HEK293 (cell line): ENCODE results near the gene CCDC24.

Experiments
- CTCF ChIA-PET: fragments of 350-600 bp; formaldehyde crosslinking; extraction: SDS; loops from one replicate; lab custom pipeline; 2021; ENCODE audit warnings: antibody characterized with exemption; lab: Yijun Ruan, JAX
- POLR2A ChIA-PET: fragments of 300-600 bp; formaldehyde crosslinking; extraction: SDS; loops from one replicate; lab custom pipeline; 2020; ENCODE audit warnings: antibody characterized with exemption, inconsistent platforms; lab: Yijun Ruan, JAX
- H3K27ac ChIP-seq: fragments of 200-500 bp; sonication (Bioruptor generic); 2 replicates; pipeline ENCODE4 v1.5.1; 2014; ENCODE audit warnings: low read depth, low read length, control low read depth, inconsistent platforms; ENCODE audit errors: extremely low read depth
- H3K36me3 ChIP-seq, 2 experiments: fragments of 200-500 bp in 1 of 2; sonication (Bioruptor generic) in 1 of 2; 1 replicate in 1 of 2; 2 replicates in 1 of 2; pipeline ENCODE4 v1.5.1; 2014 to 2017; ENCODE audit warnings: inconsistent platforms in 2 of 2, low read length in 2 of 2; ENCODE audit not compliant: control insufficient read depth in 2 of 2, insufficient read depth in 1 of 2
- H3K4me1 ChIP-seq: fragments of 200-500 bp; sonication (Bioruptor generic); 2 replicates; pipeline ENCODE4 v1.5.1; 2014; ENCODE audit warnings: mild to moderate bottlenecking, low read length, inconsistent platforms; ENCODE audit not compliant: control insufficient read depth, insufficient read depth
- H3K4me3 ChIP-seq: 2 replicates; pipeline ENCODE4 v1.5.1; 2011; ENCODE audit warnings: low read depth, mild to moderate bottlenecking, control low read depth, low read length, moderate library complexity
- H3K9me3 ChIP-seq: fragments of 200-500 bp; sonication (Bioruptor generic); 2 replicates; pipeline ENCODE4 v1.5.1; 2014; ENCODE audit warnings: low read depth, low read length, inconsistent platforms; ENCODE audit not compliant: control insufficient read depth, insufficient read depth
- FEZF1 ChIP-seq: fragments of 450-650 bp; formaldehyde crosslinking; IDR thresholded peaks from 2 replicates; pipeline ENCODE4 v1.5.1; 2016; ENCODE audit warnings: missing biosample characterization, missing genetic modification characterization
- GLIS1 ChIP-seq: fragments of 450-650 bp; formaldehyde crosslinking; IDR thresholded peaks from 2 replicates; pipeline ENCODE4 v1.5.1; 2016; ENCODE audit warnings: missing biosample characterization, missing genetic modification characterization
- KLF16 ChIP-seq: fragments of 450-650 bp; formaldehyde crosslinking; IDR thresholded peaks from 2 replicates; pipeline ENCODE4 v1.5.1; 2017; ENCODE audit warnings: missing biosample characterization, missing genetic modification characterization
- PBX3 ChIP-seq: sonication (generic); formaldehyde crosslinking; IDR thresholded peaks from 2 replicates; pipeline ENCODE4 v1.8.1; 2022; ENCODE audit warnings: mild to moderate bottlenecking, moderate library complexity, missing genetic modification reagents
- ZNF18 ChIP-seq: fragments of 450-650 bp; formaldehyde crosslinking; IDR thresholded peaks from 2 replicates; pipeline ENCODE4 v1.5.1; 2016; ENCODE audit warnings: missing biosample characterization, missing genetic modification characterization
- ZNF221 ChIP-seq: fragments of 450-650 bp; formaldehyde crosslinking; IDR thresholded peaks from 2 replicates; pipeline ENCODE4 v1.5.1; 2017; ENCODE audit warnings: missing biosample characterization, missing genetic modification characterization, borderline replicate concordance
- ZNF24 ChIP-seq: fragments of 450-650 bp; formaldehyde crosslinking; IDR thresholded peaks from 2 replicates; pipeline ENCODE4 v1.5.1; 2016; ENCODE audit warnings: missing biosample characterization, missing genetic modification characterization
- ZNF292 ChIP-seq: fragments of 450-650 bp; formaldehyde crosslinking; IDR thresholded peaks from 2 replicates; pipeline ENCODE4 v1.5.1; 2016; ENCODE audit warnings: low read depth, missing biosample characterization, missing genetic modification characterization, borderline replicate concordance
- ZNF335 ChIP-seq: fragments of 450-650 bp; formaldehyde crosslinking; conservative IDR thresholded peaks from 2 replicates; pipeline ENCODE4 v1.5.1; 2016; ENCODE audit warnings: missing biosample characterization, missing genetic modification characterization
- ZNF341 ChIP-seq: fragments of 450-650 bp; formaldehyde crosslinking; IDR thresholded peaks from 2 replicates; pipeline ENCODE4; 2016; ENCODE audit warnings: low read depth, missing biosample characterization, missing genetic modification characterization
- ZNF426 ChIP-seq: fragments of 450-650 bp; formaldehyde crosslinking; IDR thresholded peaks from 2 replicates; pipeline ENCODE4 v1.5.1; 2017; ENCODE audit warnings: missing biosample characterization, missing genetic modification characterization, mild to moderate bottlenecking, inconsistent platforms, moderate library complexity
- ZNF488 ChIP-seq: fragments of 450-650 bp; formaldehyde crosslinking; IDR thresholded peaks from 2 replicates; pipeline ENCODE4 v1.5.1; 2016; ENCODE audit warnings: missing biosample characterization, missing genetic modification characterization
- ZNF510 ChIP-seq: fragments of 450-650 bp; formaldehyde crosslinking; IDR thresholded peaks from 2 replicates; pipeline ENCODE4 v1.5.1; 2018; ENCODE audit warnings: mild to moderate bottlenecking, missing genetic modification characterization, missing biosample characterization; ENCODE audit not compliant: insufficient replicate concordance
- ZNF544 ChIP-seq: fragments of 450-650 bp; formaldehyde crosslinking; IDR thresholded peaks from 2 replicates; pipeline ENCODE4 v1.5.0; 2017; ENCODE audit warnings: missing biosample characterization, missing genetic modification characterization
- ZNF623 ChIP-seq: fragments of 450-650 bp; formaldehyde crosslinking; IDR thresholded peaks from 2 replicates; pipeline ENCODE4 v1.5.1; 2016; ENCODE audit warnings: missing biosample characterization, missing genetic modification characterization
- ZNF626 ChIP-seq: fragments of 450-650 bp; sonication (Bioruptor Pico); formaldehyde crosslinking; IDR thresholded peaks from 2 replicates; pipeline ENCODE4 v1.5.1; 2018; ENCODE audit warnings: missing biosample characterization, missing genetic modification characterization, inconsistent platforms
- ZNF843 ChIP-seq: fragments of 450-650 bp; formaldehyde crosslinking; IDR thresholded peaks from 2 replicates; pipeline ENCODE4 v1.5.1; 2016; ENCODE audit warnings: missing biosample characterization, missing genetic modification characterization
- ZSCAN5A ChIP-seq: fragments of 450-650 bp; formaldehyde crosslinking; IDR thresholded peaks from 2 replicates; pipeline ENCODE4 v1.5.1; 2016; ENCODE audit warnings: missing biosample characterization, missing genetic modification characterization
- TF ChIP-seq, protein P1 (sequence below): fragments of 450-650 bp; formaldehyde crosslinking; IDR thresholded peaks from 2 replicates; pipeline ENCODE4 v1.5.1; 2016; ENCODE audit warnings: missing biosample characterization, missing genetic modification characterization, low read depth

Gene CCDC24

DNA sequence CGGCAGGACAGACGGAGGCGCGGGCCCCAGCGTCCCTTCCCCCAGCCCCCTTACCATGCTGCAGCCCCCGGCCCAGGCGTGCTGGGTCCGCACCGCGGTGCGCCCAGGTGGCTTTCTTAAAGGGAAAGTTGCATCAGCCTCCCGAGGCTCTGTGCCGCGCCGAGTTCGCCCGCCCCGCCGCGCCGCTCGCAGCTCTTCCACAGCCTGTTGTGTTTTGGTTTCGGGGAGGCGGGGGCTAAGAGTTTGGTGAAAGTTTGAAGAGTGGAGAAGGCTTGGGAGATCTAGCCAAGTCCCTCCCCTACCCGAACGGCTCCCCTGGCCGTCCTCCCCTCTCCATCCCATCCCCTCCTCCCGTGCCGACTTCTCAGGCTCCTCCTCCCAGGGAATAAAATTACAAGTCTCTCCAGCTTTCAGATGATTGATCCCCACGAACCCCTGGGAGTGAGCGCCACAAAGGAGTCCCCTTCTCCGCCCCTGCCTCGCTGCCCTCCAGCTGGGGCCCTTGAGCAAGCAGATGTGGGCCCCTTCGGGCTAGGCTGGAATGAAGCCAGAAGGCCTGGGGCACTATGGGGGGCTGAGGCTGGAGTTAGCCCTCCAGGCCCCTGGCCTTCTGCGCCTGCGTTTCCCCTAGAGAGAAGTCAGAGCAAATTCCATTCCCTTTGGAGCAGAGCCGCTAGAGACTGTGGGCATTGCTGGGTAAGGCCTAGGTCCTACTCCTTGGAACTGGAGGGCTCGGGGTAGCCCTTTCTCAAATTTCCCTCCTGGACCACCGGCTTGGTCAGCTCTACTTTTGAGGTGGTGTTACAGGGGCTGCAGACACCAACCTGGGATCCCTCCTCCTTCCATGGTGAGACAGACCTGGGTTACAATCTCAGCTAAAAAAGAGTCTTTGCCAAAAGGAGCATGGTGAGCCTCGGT lies 40.1 kb downstream of the CCDC24 start, which contains the start of gene SLC6A9 (continued):
- TF ChIP-seq, protein P1, sequence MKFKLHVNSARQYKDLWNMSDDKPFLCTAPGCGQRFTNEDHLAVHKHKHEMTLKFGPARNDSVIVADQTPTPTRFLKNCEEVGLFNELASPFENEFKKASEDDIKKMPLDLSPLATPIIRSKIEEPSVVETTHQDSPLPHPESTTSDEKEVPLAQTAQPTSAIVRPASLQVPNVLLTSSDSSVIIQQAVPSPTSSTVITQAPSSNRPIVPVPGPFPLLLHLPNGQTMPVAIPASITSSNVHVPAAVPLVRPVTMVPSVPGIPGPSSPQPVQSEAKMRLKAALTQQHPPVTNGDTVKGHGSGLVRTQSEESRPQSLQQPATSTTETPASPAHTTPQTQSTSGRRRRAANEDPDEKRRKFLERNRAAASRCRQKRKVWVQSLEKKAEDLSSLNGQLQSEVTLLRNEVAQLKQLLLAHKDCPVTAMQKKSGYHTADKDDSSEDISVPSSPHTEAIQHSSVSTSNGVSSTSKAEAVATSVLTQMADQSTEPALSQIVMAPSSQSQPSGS (tag by site-specific recombination): no peak
- TF ChIP-seq KLF16: peak; percentile 73; the same call in 1 of the 2 replicates
- no peak for TF ChIP-seq ZSCAN5A (tag by site-specific recombination)
- TF ChIP-seq, all 188 proteins: peak for 34

DNA sequence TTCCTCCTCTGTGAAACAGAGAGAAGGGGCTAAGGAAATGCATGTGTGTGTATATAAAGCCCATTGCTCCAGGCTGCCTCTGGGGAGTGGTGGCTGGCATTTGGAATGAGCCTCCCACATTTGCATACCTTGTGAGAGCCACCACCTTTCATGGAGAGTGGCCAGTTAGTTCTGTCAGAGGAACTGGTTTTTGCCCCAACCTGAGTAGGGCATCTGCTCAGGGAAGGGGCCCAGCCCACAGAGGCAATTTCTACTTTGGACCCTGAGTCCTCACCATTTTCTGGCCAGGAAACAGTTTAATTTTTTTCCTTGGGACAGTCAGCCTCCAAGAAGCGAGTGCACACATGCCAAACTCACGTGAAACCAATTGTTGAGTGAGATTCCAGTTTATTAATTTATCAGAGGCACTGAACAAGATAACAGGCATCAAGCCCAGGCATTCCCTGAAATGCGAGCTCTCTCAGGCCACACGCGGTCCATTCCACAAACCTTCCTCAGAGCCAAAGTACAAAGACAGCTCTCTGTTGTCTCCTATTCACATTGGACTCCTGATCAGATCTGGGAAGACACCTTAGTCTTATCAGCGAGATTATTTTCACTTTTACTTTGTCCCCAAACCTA lies 40.9 kb downstream of the CCDC24 start:
- H3K4me3 ChIP-seq: no peak overlapping the region
- ChIA-PET CTCF (interaction anchor here (0.6 to 7.8 kb wide), 5 partner anchors 16 to 897 kb away, joined by 3 to 110 read pairs (median 4); no protein-coding TSS in a partner anchor), POLR2A (no interaction called here)
- H3K9me3 ChIP-seq: no peaks in the 10 kb centered on the region
- H3K27ac ChIP-seq: no peak overlapping the region
- no peaks in the 10 kb centered on the region for H3K36me3 ChIP-seq
- TF ChIP-seq ZNF18: no peak
- 0 out of 2 replicates have a peak, but pooled peaks have one; percentile 18 for TF ChIP-seq GLIS1 (tag by site-specific recombination)
- peak; percentile 87 for TF ChIP-seq ZNF341
- TF ChIP-seq, all 188 proteins: peak for 2
- peaks cover 5% of the 10 kb centered on the region; the same call in 1 of the 2 replicates for H3K4me1 ChIP-seq

DNA sequence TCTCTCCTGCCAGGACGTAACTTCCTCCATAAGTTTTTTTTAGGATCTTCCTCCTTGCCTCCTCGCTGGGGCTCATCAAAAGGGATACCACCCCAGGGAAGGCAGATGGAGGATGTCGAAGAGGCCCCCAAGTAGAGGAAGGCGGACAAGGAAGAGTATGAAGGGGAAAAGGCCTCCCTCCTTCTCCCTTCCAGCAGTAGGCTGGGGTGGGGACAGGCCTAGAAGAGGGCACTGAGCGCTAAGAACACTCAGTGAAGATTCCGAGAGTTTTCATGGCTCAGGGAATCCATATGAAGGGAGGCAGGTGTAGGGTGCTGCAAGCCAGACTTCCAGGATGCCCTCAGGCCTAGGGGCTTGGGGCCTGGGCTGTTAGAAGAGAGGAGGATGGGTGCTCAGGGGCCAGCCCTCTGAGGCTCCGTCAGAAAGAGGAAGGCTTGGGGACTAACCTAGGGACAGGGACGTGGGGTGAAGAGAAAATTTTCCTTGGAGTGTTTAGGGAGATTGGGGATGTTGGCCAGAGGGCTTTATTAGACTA lies 41.7 kb downstream of the CCDC24 start:
- H3K4me1 ChIP-seq: peaks cover 5% of the 10 kb centered on the region; the same call in 1 of the 2 replicates
- ChIA-PET POLR2A (interaction anchor here (1.0 kb wide), 1 partner anchor 14 kb away, joined by 4 read pairs; no protein-coding TSS in a partner anchor), CTCF (interaction anchor here (0.6 to 7.8 kb wide), 4 partner anchors 14 to 896 kb away, joined by 3 to 110 read pairs (median 52); no protein-coding TSS in a partner anchor)

DNA sequence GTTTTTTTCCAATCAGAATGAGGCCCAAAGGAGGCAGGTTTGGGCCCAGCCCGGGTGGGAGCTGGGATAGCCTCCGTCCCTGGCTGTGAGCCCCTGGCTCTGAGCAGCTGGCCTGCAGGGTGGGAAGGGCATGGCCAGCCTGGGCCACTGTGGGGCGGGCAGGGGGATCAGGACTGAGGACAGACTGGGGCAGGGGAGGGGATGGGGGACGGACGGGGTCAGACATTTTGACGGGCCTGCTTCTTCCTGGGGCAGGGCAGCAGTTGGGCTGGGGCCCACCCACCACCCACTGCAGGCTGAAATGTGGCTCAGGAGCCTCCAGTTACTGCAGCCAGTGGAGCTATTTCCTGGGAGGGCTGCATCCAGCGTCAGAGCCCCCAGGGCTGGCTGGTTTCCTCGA lies 42.4 kb downstream of the CCDC24 start:
- Histone ChIP-seq H3K4me1 (peaks cover 5% of the 10 kb centered on the region; the same call in 1 of the 2 replicates), H3K36me3 (no peaks in the 10 kb centered on the region), H3K9me3 (no peaks in the 10 kb centered on the region), H3K4me3 (no peak overlapping the region), H3K27ac (no peak overlapping the region)
- CTCF ChIA-PET: interaction anchor here (5.6 to 7.8 kb wide), 2 partner anchors 13 to 28 kb away, joined by 100 to 110 read pairs; no protein-coding TSS in a partner anchor
- POLR2A ChIA-PET: interaction anchor here (1.0 kb wide), 1 partner anchor 14 kb away, joined by 4 read pairs; no protein-coding TSS in a partner anchor
- TF ChIP-seq ZNF626 (tag by site-specific recombination) (no peak), PBX3 (CRISPR knock-in tag) (no peak), ZNF292 (tag by site-specific recombination) (no peak), ZNF335 (tag by site-specific recombination) (no peak), ZNF488 (tag by site-specific recombination) (no peak), ZNF544 (no peak), FEZF1 (no peak), ZNF24 (tag by site-specific recombination) (no peak), ZNF426 (tag by site-specific recombination) (no peak), ZNF843 (tag by site-specific recombination) (no peak), ZNF221 (tag by site-specific recombination) (no peak), ZNF510 (tag by site-specific recombination) (no peak)

More for the DNA sequence above, 41.7 kb downstream of the CCDC24 start:
- Histone ChIP-seq H3K27ac (no peak overlapping the region), H3K36me3 (no peaks in the 10 kb centered on the region), H3K4me3 (no peak overlapping the region), H3K9me3 (no peaks in the 10 kb centered on the region)
- no peak for TF ChIP-seq ZNF623
